Hematopoietic multipotent progenitor cell treated with erythropoietin and hydrocortisone succinate and interleukin-3 and kit ligand, for 8 days (in vitro differentiated cells): ENCODE measurements around the gene NRM.
A peak's percentile ranks its signal among the peaks of the same experiment; 100 is the strongest.
"Not testable (repeated sequence)": the region's sequence is repeated elsewhere in the genome, so short reads cannot be mapped to it uniquely, and the experiment has no call there.

Source experiments
- DNase-seq: peaks from one replicate; pipeline ENCODE4 v3.0.0-alpha.2; 2015

NRM gene

DNA sequence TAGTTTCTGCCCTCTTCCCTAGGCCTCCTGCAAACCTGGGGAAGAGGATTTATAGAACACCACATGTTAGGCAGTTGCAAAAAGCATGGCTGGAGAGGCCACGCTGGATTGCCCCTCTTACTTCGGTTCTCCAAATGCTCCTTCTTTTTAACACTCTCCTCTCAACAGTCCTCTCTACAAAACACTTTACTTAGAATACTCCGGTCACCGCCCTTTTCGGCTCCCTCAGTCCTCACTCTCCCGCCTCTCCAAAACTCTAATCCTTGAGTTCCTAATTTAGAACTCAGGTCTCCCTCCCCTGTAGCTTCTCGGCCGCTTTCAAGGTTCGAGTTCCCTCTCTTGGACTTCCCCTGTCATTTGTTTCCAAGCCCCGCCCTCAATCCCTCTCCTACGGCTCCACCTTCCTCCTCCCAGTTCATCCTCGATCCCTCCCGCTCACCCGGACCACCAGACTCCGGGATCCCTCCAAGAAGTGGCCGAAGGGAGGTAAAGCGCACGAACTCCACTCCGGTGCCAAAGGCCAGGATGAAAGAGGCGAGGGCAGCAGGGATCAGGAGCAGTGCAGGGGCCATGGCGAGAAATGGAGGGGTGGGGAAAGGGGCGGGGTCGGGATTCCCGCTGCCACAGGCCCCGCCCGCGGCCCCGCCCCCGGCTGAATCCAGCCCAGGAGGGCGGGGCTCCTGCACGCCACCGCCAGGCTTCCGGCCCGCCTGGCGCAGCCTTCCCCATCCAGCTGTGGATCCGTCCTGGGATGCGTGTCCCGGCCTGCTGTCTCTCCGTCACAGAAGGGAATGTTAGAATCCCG is at the start of gene NRM:
NRM (minus strand) TSS at position 582 of the 805 bp plus-strand sequence; CDS start at position 572, 10 bp downstream.
- peak; percentile 83 for DNase-seq

DNA sequence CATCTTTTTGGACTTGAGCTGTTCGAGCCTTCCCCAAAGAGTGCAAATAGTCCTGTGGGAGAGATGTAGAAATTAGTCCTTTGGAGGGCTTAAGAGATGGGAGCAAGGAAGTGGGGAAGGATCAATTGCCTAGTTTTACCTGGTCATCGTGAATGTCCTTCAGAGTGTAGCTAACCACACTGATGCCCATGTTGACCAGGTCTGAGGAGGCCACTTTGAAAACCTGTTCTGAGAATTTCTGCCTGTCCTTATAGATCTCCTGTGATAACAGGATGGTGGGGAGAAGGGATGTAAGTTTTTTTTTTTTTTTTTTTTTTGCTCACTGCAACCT is 49.7 kb upstream of the NRM start:
- no peak for DNase-seq

GRCh38 chr6:30738532-30738931 is 47.7 kb upstream of the NRM start:
- no peak for DNase-seq

DNA sequence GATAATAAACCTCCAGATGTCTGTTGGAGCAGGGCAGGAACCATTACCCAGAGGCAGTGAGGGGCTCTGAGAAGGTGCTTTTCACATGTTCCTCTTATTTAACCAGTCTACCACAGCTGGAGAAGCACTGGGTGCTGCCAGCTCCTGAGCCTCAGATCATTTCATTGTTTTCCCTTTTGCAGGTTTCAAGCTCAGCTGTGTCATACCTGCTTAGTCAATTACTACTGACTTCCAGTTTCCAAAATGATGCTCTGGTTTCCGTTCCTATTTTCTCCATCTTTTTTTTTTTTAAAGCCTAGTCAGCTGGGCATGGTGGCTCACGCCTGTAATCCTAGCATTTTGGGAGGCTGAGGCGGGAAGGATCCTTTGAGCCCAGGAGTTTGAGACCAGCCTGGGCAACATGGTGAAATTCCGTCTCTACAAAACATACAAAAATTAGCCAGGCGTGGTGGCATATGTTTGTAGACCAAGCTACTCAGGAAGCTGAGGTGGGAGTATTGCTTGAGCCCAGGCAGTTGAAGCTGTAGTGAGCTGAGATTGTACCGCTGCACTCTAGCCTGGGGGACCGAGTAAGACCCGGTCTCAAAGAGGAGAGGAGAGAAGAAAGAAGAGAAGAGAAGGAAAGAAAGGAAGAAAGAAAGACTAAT is 45.0 kb upstream of the NRM start:
- no peak for DNase-seq

DNA sequence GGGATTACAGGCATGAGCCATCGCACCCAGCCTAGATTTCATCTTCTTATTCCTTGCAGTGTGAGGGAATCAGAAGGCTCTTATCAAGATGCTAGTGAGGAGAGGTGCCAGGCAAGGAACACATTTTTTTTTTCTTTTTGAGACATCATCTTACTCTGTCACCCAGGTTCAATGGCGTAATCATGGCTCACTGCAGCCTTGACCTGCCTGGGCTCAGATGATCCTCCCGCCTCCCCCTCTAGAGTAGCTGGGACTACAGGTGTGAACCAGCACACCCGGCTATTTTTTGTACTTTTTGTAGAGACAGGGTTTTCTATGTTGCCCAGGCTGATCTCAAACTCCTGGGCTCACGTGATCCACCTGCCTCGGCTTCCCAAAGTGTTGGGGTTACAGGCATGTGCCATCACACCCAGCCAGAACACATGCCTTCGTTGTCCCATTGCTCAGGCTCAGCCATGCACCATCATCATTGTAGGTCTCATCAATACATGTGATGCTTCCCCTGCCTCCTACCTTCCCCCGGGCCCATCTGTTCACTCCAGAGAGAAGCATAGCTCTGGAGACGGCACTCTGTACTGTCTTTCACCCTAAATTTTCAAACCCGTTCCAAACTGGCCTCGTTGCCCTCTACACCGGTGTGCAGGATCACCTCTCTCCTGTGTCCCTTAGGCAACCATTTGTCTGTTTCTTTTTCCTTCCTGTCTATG is 41.6 kb upstream of the NRM start:
- DNase-seq = no peak

- peak; percentile 79 for DNase-seq
These were observed 40.0 kb upstream of the NRM start for GRCh38 chr6:30730601-30731435.

DNA sequence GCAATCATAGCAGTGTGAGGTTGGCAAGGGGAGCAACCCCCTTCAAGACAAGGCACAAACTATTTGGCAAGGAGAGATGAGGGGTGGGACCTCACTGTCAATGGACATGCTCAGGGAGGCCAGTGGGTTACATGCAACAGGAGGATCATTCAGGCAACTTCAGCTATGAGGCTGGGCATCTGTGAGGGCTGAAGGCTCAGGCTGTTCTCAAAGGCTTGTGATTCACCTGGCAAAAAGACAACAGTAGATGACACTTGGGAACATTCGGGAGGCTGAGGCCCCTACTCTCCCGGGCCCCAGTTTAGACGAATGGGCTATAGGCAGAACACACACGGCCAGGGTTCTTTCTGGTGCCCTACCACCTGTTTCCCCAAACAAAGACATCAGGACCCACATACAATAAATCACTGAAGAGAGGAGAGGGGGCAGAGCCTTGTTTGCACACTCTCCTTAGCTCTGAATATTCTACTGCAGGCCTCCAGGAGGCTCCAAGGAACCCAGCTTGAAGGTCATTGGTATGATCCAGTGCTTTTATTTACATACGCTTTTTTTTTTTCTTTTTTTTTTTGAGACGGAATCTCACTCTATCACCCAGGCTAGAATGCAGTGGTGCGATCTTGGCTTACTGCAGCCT is 37.3 kb upstream of the NRM start:
- DNase-seq = peak; percentile 22

GRCh38 chr6:30726506-30727413 is 36.0 kb upstream of the NRM start:
- peak; percentile 14 for DNase-seq

DNA sequence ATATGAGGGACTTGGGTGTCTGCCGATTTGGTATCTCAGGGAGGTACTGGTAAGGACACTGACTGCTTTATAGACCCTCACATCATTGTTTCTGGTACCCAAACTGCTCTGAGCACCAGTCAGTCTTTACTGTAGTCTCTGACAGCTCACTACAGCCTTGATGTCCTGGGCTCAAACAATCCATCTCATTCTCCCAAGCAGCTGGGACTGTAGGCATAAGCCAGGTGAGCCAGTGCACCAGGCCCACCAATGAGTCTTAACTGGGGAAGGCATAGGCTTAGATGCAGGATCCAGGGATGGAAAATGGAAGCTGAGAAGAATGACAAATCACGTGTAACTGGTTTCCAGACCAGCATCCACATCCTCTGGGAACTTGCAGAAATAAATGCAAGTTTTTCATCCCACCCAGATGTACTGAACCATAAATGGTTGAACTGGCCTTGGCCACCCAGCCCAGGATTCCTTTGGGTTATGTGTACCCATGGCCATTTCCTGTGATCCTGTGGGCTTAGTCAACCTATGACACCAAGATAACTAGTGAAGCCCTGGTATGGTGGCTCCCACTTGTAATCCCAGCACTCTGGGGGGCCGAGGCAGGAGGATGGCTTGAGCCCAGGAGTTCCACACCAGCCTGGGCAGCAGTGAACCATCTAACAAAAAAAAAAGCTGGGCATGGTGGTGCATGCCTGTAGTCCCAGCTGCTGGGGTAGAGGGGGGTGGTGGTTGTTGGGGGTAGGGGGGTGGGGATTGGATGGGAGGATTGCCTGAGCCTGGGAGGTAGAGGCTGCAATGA is 35.1 kb upstream of the NRM start:
- DNase-seq = peak; percentile 43

- no peak for DNase-seq
These were observed 34.3 kb upstream of the NRM start for GRCh38 chr6:30724906-30725667.

DNA sequence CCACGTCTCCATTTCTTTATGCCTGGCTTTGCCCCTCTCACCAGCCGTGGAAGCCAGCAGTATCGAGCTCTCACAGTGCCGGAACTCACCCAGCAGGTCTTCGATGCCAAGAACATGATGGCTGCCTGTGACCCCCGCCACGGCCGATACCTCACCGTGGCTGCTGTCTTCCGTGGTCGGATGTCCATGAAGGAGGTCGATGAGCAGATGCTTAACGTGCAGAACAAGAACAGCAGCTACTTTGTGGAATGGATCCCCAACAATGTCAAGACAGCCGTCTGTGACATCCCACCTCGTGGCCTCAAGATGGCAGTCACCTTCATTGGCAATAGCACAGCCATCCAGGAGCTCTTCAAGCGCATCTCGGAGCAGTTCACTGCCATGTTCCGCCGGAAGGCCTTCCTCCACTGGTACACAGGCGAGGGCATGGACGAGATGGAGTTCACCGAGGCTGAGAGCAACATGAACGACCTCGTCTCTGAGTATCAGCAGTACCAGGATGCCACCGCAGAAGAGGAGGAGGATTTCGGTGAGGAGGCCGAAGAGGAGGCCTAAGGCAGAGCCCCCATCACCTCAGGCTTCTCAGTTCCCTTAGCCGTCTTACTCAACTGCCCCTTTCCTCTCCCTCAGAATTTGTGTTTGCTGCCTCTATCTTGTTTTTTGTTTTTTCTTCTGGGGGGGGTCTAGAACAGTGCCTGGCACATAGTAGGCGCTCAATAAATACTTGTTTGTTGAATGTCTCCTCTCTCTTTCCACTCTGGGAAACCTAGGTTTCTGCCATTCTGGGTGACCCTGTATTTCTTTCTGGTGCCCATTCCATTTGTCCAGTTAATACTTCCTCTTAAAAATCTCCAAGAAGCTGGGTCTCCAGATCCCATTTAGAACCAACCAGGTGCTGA is 33.3 kb upstream of the NRM start:
- DNase-seq = not testable (repeated sequence)

GRCh38 chr6:30723159-30723842 is 32.5 kb upstream of the NRM start:
- DNase-seq = not testable (repeated sequence)

GRCh38 chr6:30722280-30723112 is 31.7 kb upstream of the NRM start:
- peak; percentile 88 for DNase-seq

- not testable (repeated sequence) for DNase-seq
These were observed 31.2 kb upstream of the NRM start for GRCh38 chr6:30722025-30722279.

DNA sequence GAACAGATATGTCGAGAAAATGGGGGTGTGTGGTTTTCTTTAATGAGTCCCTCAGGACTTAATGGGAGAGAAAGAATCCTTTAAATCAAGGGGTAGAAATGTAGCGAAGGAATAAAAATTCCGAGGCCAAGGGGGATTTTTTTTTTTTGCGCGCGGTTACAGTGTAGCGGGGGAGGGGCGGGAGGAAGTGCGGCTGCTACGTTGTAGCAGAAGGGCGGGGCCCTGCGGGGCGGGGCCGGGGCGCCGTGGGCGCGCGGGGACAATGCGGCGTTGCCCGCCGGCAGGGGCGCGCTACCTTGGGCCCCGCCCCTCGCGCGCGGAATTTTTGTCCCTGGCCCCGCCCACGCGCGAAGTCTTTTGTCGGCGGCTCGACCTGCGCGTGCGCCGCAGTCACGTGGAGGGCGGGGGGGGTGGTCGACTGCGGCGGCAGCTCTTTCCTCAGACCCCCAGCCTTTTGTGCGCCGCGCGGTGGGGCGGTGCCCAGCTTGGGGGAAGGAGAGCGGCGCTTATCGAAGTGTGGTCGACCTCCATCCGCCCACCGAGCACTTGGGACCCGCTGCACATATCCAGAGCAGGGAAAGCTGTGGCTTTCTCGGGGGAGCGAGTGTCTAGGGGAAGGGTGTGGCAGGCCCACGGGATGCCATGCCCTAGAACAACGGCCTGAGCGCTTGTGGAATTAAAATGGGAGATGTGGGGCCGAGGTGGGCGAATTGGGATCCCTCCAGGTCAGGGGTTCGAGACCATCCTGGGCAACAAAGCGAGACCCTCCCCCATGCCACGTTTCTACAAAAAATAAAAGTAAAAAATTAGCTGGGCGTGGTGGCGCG is 30.6 kb upstream of the NRM start:
- DNase-seq = peak; percentile 88

DNA sequence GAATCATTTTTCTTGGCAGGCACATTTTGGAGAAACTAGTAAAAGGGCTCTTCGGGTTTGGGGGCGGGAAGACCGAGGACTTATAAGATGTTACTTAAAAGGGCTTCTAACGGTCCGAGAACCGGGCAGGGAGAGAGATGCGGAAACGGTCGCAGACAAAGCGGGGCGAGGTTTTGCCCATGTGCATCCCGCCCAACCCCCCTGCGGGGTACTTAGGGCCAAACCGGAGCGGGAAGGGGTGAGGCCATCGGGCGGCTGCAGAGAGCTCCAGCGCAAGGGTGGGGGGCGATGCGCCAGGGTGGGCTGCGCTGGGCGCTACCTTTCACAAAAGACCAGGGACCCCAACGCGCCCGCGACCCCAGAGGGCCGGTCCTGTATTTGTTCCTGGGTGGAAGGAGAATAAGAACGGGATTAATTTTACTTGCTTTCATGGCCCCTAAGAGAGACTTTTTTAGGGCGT is 30.0 kb upstream of the NRM start:
- peak; percentile 85 for DNase-seq
